ENCODE results near the gene ITPR2. TPM values are rescaled to one million over a fixed set of nuclear protein-coding genes. Genes with fewer than 3 reads are reported as not detected.

Gene ITPR2
- total RNA-seq, 1 donor from 2014 or later, result 74.5 TPM

DNA sequence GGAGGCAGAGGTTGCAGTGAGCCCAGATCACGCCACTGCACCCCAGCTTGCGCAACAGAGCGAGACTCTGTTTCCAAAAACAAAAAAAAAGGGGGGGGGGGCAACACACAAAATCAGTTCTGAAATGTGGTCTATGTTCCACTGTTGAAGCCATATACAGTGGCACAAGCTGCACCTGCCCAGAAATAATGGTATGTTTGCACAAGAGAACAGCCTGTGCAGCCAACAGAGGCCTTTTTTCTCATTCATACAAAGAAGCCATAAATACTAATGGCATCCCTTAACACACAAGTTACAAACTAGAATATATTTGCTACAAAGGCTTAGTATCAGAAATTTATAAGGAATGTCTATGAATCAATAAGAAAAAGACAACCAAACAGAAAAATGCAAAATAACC, 37.1 kb downstream of the ITPR2 start:
- no peak overlapping the region for H3K27ac Mint-ChIP-seq
- TF ChIP-seq, protein P1, sequence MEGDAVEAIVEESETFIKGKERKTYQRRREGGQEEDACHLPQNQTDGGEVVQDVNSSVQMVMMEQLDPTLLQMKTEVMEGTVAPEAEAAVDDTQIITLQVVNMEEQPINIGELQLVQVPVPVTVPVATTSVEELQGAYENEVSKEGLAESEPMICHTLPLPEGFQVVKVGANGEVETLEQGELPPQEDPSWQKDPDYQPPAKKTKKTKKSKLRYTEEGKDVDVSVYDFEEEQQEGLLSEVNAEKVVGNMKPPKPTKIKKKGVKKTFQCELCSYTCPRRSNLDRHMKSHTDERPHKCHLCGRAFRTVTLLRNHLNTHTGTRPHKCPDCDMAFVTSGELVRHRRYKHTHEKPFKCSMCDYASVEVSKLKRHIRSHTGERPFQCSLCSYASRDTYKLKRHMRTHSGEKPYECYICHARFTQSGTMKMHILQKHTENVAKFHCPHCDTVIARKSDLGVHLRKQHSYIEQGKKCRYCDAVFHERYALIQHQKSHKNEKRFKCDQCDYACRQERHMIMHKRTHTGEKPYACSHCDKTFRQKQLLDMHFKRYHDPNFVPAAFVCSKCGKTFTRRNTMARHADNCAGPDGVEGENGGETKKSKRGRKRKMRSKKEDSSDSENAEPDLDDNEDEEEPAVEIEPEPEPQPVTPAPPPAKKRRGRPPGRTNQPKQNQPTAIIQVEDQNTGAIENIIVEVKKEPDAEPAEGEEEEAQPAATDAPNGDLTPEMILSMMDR (IDR thresholded peaks at IDR 0.05), result no peak

DNA sequence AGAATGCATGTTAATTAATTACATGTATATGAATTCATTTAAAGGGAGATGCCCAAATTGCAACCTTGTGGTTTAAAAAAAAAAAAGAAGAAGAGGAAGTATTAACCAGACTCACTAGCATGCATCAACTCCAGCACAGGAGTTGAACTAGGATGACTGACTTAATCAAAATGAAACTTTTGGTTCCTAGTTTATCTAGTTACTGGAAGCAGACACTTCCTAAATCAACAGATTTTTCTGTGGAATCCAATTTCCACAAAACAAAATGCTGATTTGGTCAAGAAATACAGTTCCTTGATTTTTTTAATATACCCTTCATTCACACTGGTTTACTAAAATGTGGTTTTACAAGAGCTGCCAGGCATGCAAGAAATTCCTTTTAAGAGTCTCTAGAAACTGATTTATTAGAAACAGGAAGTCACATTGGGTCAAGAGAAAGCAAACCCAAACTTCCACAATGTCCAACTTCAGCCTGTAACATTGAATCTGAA, 41.6 kb downstream of the ITPR2 start:
- no peak overlapping the region for H3K4me3 Mint-ChIP-seq
- H3K4me1 Mint-ChIP-seq, result peaks cover 26% of the 10 kb centered on the region
- ATAC-seq (ENCODE audit: low read depth) (peak; percentile 75), DNase-seq (no peak)
- POLR2A ChIA-PET, result interaction anchor here (0.7 to 1.3 kb wide), 3 partner anchors 41 to 45 kb away, joined by 4 to 7 read pairs (median 5); partner anchors contain the start of gene ITPR2
- no peaks in the 10 kb centered on the region for H3K9me3 Mint-ChIP-seq
- TF ChIP-seq, protein P1 (IDR thresholded peaks at IDR 0.05), result no peak
- peaks cover 20% of the 10 kb centered on the region for H3K36me3 Mint-ChIP-seq (ENCODE audit: low read depth)
- H3K27me3 Mint-ChIP-seq, result no peaks in the 10 kb centered on the region
- peak overlapping the region; percentile 46 for H3K27ac Mint-ChIP-seq
- intact Hi-C loops (cut with micrococcal nuclease), result loop anchor here (1.0 to 2.0 kb wide), 2 partner anchors 41 kb away; partner anchors contain the start of gene ITPR2
- CTCF ChIA-PET, result no interaction called here

More for the DNA sequence above, 37.1 kb downstream of the ITPR2 start:
- intact Hi-C loops (cut with micrococcal nuclease), result no loop called here
- Mint-ChIP-seq H3K27me3 (no peaks in the 10 kb centered on the region), H3K4me3 (no peak overlapping the region), H3K9me3 (no peaks in the 10 kb centered on the region), H3K36me3 (ENCODE audit: low read depth) (no peaks in the 10 kb centered on the region), H3K4me1 (peaks cover 40% of the 10 kb centered on the region)
- ATAC-seq (ENCODE audit: low read depth), result no peak
- no peak for DNase-seq
- CTCF ChIA-PET, result no interaction called here
- POLR2A ChIA-PET, result no interaction called here

DNA sequence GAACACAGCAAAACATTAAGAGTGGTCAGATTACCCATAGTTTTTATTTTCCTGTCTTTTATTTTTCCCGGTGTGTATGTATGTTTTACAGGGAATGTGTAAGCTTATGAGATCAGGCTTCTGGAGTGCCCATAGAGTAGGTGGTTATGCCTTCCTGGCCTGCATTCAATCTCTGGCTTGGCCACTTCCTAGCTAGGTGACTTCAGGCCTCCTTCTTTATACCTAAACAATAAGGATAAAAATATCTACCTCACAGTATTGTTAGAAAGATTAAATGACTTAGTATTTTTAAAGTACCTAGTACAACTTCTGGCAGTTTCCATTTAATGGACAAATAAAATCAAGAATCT, 42.4 kb downstream of the ITPR2 start:
- ATAC-seq (ENCODE audit: low read depth) (no peak), DNase-seq (no peak)
- TF ChIP-seq, protein P1 (IDR thresholded peaks at IDR 0.05), result no peak
- peaks cover 26% of the 10 kb centered on the region for H3K4me1 Mint-ChIP-seq
- H3K9me3 Mint-ChIP-seq, result no peaks in the 10 kb centered on the region
- CTCF ChIA-PET, result interaction anchor here (1.4 kb wide), 1 partner anchor 89 kb away, joined by 4 read pairs; no protein-coding TSS in a partner anchor
- H3K36me3 Mint-ChIP-seq (ENCODE audit: low read depth), result peaks cover 20% of the 10 kb centered on the region
- H3K27ac Mint-ChIP-seq, result no peak overlapping the region
- H3K27me3 Mint-ChIP-seq, result no peaks in the 10 kb centered on the region
- POLR2A ChIA-PET, result interaction anchor here (1.3 kb wide), 1 partner anchor 42 kb away, joined by 5 read pairs; the partner anchor contains the start of gene ITPR2
- H3K4me3 Mint-ChIP-seq, result no peak overlapping the region
- intact Hi-C loops (cut with micrococcal nuclease), result loop anchor here (2.0 kb wide), 1 partner anchor 42 kb away; the partner anchor contains the start of gene ITPR2

DNA sequence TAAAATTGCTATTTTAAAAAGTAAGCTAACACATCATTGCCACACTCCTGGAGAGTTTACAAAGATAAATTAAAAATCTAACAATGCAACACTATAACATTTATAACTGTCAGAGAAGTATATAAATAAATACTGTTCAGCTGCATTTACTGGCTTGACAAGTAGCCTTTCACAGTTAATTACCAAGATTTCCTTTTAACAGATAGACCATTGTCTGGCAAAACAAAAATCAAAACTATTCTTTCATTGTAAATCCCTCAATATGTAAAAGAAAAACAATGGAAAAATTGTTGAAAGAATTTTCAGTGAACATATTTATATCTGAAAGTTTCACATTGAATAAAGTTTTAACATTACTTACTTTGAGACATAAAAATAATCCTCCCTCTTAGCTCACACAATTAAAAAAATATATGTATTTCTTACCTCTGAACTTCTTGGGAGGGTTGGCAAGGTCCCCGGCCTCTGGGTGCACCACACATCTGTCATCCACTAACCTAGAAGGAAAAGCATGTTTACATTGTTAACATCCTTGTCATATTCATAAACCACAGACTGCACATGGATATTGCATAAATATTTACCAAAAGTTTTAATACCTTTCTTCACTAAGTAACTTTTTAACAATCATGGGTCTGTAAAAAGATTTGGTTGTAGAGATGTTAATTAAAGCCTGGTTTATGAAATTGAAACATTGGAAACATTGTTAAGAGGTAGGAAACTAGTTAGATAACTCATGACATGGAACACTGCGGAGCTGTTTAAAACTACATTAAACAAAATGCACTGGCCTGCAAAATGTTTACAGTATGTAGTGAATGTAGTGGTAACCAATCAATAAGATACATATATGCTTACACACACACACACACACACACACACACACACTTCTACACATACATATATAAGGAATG, 43.0 kb downstream of the ITPR2 start:
- peaks cover 20% of the 10 kb centered on the region for H3K36me3 Mint-ChIP-seq (ENCODE audit: low read depth)
- intact Hi-C loops (cut with micrococcal nuclease), result loop anchor here (2.0 kb wide), 1 partner anchor 43 kb away; the partner anchor contains the start of gene ITPR2
- ChIA-PET CTCF (interaction anchor here (1.1 to 1.4 kb wide), 2 partner anchors 88 to 95 kb away, joined by 3 to 4 read pairs; no protein-coding TSS in a partner anchor), POLR2A (interaction anchor here (1.3 kb wide), 1 partner anchor 42 kb away, joined by 5 read pairs; the partner anchor contains the start of gene ITPR2)
- H3K4me3 Mint-ChIP-seq, result no peak overlapping the region
- H3K27ac Mint-ChIP-seq, result no peak overlapping the region
- TF ChIP-seq, protein P1 (IDR thresholded peaks at IDR 0.05), result no peak
- no peak for ATAC-seq (ENCODE audit: low read depth)
- no peaks in the 10 kb centered on the region for H3K9me3 Mint-ChIP-seq
- peaks cover 26% of the 10 kb centered on the region for H3K4me1 Mint-ChIP-seq
- DNase-seq, result no peak
- H3K27me3 Mint-ChIP-seq, result no peaks in the 10 kb centered on the region

All from activated B cell treated with CpG ODN at 0.5 μM for 24 hours (primary cell).